Mesenchymal stem cell (in vitro differentiated cells and primary cell): ENCODE measurements around the gene LMX1B.

Source experiments
- DNase-seq: peaks from one replicate; pipeline ENCODE4 v3.0.0-alpha.2; 2013
- H2AFZ ChIP-seq: one replicate; pipeline ENCODE4 v1.6.1; 2013; ENCODE audit warnings: low read depth, mild to moderate bottlenecking, control low read depth, inconsistent platforms, low read length, moderate library complexity
- H2AK5ac ChIP-seq: 2 replicates; pipeline ENCODE4 v1.6.1; 2013; ENCODE audit warnings: low read length, moderate library complexity, mild to moderate bottlenecking, inconsistent platforms; ENCODE audit not compliant: severe bottlenecking
- H2BK120ac ChIP-seq: one replicate; pipeline ENCODE4 v1.6.1; 2013; ENCODE audit warnings: low read depth, mild to moderate bottlenecking, inconsistent platforms, low read length, moderate library complexity
- H2BK12ac ChIP-seq, 2 experiments: one replicate each; pipeline ENCODE4 v1.6.1; 2013; ENCODE audit warnings: inconsistent platforms in 2 of 2, low read length in 2 of 2, mild to moderate bottlenecking in 2 of 2, moderate library complexity in 2 of 2, control low read depth in 1 of 2
- H2BK15ac ChIP-seq: one replicate; pipeline ENCODE4 v1.6.1; 2013; ENCODE audit warnings: mild to moderate bottlenecking, low read depth, inconsistent platforms; ENCODE audit not compliant: poor library complexity, severe bottlenecking
- H2BK5ac ChIP-seq: 2 replicates; pipeline ENCODE4 v1.6.1; 2013; ENCODE audit warnings: low read depth, mild to moderate bottlenecking, low read length, control low read depth, inconsistent platforms; ENCODE audit not compliant: poor library complexity, severe bottlenecking
- H3K14ac ChIP-seq, 2 experiments: one replicate each; pipeline ENCODE4 v1.6.1; 2013; ENCODE audit warnings: inconsistent platforms in 2 of 2, low read length in 2 of 2, control low read depth in 1 of 2, mild to moderate bottlenecking in 1 of 2, moderate library complexity in 1 of 2
- H3K18ac ChIP-seq, 2 experiments: one replicate each; pipeline ENCODE4 v1.6.1; 2013; ENCODE audit warnings: inconsistent platforms in 2 of 2, low read length in 2 of 2, control low read depth in 1 of 2, low read depth in 1 of 2, mild to moderate bottlenecking in 1 of 2
- H3K23ac ChIP-seq, 2 experiments: one replicate each; pipeline ENCODE4 v1.6.1; 2013; ENCODE audit warnings: inconsistent platforms in 2 of 2, low read length in 2 of 2, mild to moderate bottlenecking in 2 of 2, moderate library complexity in 2 of 2, control low read depth in 1 of 2
- H3K27ac ChIP-seq: 2 replicates; pipeline ENCODE4 v1.5.1; 2013; ENCODE audit warnings: mild to moderate bottlenecking, moderate library complexity, low read length, control low read depth, inconsistent platforms; ENCODE audit not compliant: poor library complexity, severe bottlenecking
- H3K27me3 ChIP-seq, 2 experiments: 2 replicates each; pipeline versions ENCODE4 v1.6.1 to v1.7.0; 2013; ENCODE audit warnings: low read length in 2 of 2, mild to moderate bottlenecking in 2 of 2, moderate library complexity in 2 of 2, control low read depth in 1 of 2, inconsistent platforms in 1 of 2; ENCODE audit not compliant: control insufficient read depth in 1 of 2, insufficient read depth in 1 of 2
- H3K36me3 ChIP-seq, 2 experiments: 2 replicates each; pipeline versions ENCODE4 v1.6.1 to v1.7.0; 2013; ENCODE audit warnings: low read length in 2 of 2, control low read depth in 1 of 2, inconsistent platforms in 1 of 2, low read depth in 1 of 2, mild to moderate bottlenecking in 1 of 2; ENCODE audit not compliant: insufficient read depth in 2 of 2, control insufficient read depth in 1 of 2
- H3K4ac ChIP-seq, 2 experiments: one replicate each; pipeline ENCODE4 v1.6.1; 2013; ENCODE audit warnings: inconsistent platforms in 2 of 2, low read length in 2 of 2, mild to moderate bottlenecking in 2 of 2, moderate library complexity in 2 of 2, control low read depth in 1 of 2, low read depth in 1 of 2
- H3K4me1 ChIP-seq: 2 replicates; pipeline ENCODE4 v1.6.1; 2013; ENCODE audit warnings: low read depth, low read length, control low read depth; ENCODE audit not compliant: control insufficient read depth, insufficient read depth
- H3K4me2 ChIP-seq: 2 replicates; pipeline ENCODE4 v1.6.1; 2013; ENCODE audit warnings: low read length, mild to moderate bottlenecking, inconsistent platforms; ENCODE audit not compliant: poor library complexity, severe bottlenecking
- H3K4me3 ChIP-seq, 2 experiments: 2 replicates each; pipeline versions ENCODE4 v1.5.1 to v1.7.0; 2013; ENCODE audit warnings: low read length in 2 of 2, mild to moderate bottlenecking in 2 of 2, control low read depth in 1 of 2, low read depth in 1 of 2; ENCODE audit not compliant: insufficient read depth in 1 of 2
- H3K79me1 ChIP-seq: replicated peaks from 2 replicates; pipeline ENCODE4 v1.6.1; 2013; ENCODE audit warnings: mild to moderate bottlenecking, control low read depth, low read length, inconsistent platforms; ENCODE audit not compliant: poor library complexity, severe bottlenecking
- H3K9ac ChIP-seq: 2 replicates; pipeline ENCODE4 v1.7.0; 2013; ENCODE audit warnings: mild to moderate bottlenecking, low read length, moderate library complexity
- H3K9me3 ChIP-seq: 2 replicates; pipeline ENCODE4 v1.7.0; 2013; ENCODE audit warnings: mild to moderate bottlenecking, low read length; ENCODE audit not compliant: control insufficient read depth
- H4K8ac ChIP-seq: one replicate; pipeline ENCODE4 v1.6.1; 2013; ENCODE audit warnings: inconsistent platforms, mild to moderate bottlenecking, low read length, moderate library complexity
- H4K91ac ChIP-seq: one replicate; pipeline ENCODE4 v1.6.1; 2013; ENCODE audit warnings: mild to moderate bottlenecking, low read length, inconsistent platforms
- WGBS: methylation state at CpG from one replicate; pipeline ENCODE4 v1.1.7; 2013; ENCODE audit warnings: mixed read lengths; 5-methylcytosine and 5-hydroxymethylcytosine counted together

LMX1B gene

DNA sequence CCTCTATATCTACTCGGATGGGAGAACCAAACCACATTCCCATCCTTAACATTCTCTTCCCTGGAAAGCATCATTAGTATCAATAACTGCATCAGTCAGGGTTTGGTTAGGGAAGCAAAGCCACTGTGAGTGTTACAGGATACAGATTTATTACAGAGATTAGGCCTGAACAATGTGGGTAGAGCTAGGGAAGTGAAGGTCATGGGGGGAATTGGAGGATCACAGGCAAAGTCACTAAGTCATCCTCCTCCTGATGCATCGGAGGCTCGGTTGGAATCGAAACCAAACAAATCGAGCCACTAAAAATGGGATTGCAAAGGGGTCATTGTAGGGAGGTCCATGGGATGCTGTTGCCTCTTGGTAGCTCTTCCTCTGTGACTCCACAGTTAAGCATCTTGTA, 129.3 kb downstream of the LMX1B start:
- no peak overlapping the region for H3K9ac ChIP-seq
- H2AFZ ChIP-seq: no peak overlapping the region
- no peak overlapping the region for H3K18ac ChIP-seq
- H3K14ac ChIP-seq: no peak overlapping the region
- no peak overlapping the region for H2BK15ac ChIP-seq
- 96% methylated on average over 5 of the region's 5 CpGs for WGBS
- peaks cover 11% of the 10 kb centered on the region for H3K9me3 ChIP-seq
- no peaks in the 10 kb centered on the region for H3K36me3 ChIP-seq
- no peak for DNase-seq
- H3K4me1 ChIP-seq: no peaks in the 10 kb centered on the region
- H3K23ac ChIP-seq: no peak overlapping the region
- H3K4ac ChIP-seq: no peak overlapping the region
- no peak overlapping the region for H2AK5ac ChIP-seq
- no peak overlapping the region for H2BK5ac ChIP-seq
- no peak overlapping the region for H4K8ac ChIP-seq
- no peak overlapping the region for H3K4me2 ChIP-seq
- no peak overlapping the region for H4K91ac ChIP-seq
- peaks cover 52 to 79% of the 10 kb centered on the region in 2 experiments for H3K27me3 ChIP-seq
- no peak overlapping the region for H3K4me3 ChIP-seq
- no peak overlapping the region for H3K27ac ChIP-seq
- H2BK12ac ChIP-seq: no peak overlapping the region
- no peak overlapping the region for H2BK120ac ChIP-seq
- no peaks in the 10 kb centered on the region for H3K79me1 ChIP-seq

DNA sequence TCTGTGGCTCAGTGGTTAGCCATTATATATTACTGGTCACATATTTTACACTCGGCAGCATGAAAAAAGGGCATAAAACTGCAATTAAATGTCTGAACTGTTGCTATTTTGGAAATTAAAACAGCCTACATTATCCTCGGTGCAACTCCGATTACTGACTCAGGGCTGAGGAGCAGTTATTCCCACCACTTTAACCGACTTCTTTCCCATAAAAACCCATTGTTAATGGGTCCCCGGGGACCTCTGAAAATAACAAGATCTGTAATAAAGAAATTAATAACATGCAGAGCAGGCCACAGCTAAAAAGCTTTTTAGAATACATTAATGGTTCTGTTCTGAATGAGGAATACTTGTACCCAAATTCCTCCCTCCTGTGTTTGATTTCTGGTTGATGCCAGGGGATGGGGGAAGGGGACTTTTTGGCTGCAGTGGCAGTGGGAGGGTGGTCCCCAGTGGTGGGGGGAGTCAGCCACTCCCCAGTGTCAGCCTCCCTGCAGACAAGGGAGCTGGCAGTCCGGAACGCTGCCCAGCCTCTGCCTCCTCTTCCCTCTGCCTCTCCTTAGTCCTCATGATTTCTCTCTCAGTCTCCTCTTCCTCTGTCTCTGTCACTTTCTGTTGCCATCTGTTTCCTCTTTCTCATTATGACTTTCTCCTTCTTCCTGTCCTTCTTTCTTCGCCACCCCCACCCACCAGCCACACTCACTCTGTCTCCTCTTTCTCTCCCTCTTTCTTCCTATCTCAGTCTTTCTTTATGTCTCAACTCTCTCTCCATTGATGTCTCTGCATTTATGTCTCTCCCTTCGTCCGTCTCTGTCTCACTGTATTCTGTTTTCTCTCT, 132.1 kb downstream of the LMX1B start:
- Histone ChIP-seq H3K36me3 (no peaks in the 10 kb centered on the region), H3K27me3 (peaks cover 32 to 64% of the 10 kb centered on the region in 2 experiments), H3K4me1 (no peaks in the 10 kb centered on the region), H3K9me3 (no peaks in the 10 kb centered on the region), H2AK5ac (no peak overlapping the region), H2AFZ (no peak overlapping the region), H3K23ac (no peak overlapping the region), H3K79me1 (no peaks in the 10 kb centered on the region), H3K9ac (no peak overlapping the region), H2BK5ac (no peak overlapping the region), H3K4me2 (no peak overlapping the region), H3K18ac (no peak overlapping the region), H3K4me3 (no peak overlapping the region), H2BK12ac (no peak overlapping the region), H4K91ac (no peak overlapping the region), H2BK120ac (no peak overlapping the region), H2BK15ac (no peak overlapping the region), H4K8ac (no peak overlapping the region), H3K27ac (no peak overlapping the region), H3K4ac (no peak overlapping the region), H3K14ac (no peak overlapping the region)
- no peak for DNase-seq
- WGBS: 75% methylated on average over 5 of the region's 10 CpGs
